Right renal pelvis (tissue), 4 donors: ENCODE results near the gene CDH26. TPM values are rescaled to one million over a fixed set of nuclear protein-coding genes. Genes with fewer than 3 reads are reported as not detected.
A peak's percentile ranks its signal among the peaks of the same experiment; 100 is the strongest.
"Not testable (repeated sequence)": the region's sequence is repeated elsewhere in the genome, so short reads cannot be mapped to it uniquely, and the experiment has no call there.

Experiments
- DNase-seq, 4 donors: peaks; one replicate each; pipeline ENCODE4 v3.0.0-alpha.2; 2013; ENCODE audit warnings: low read depth in 4 of 4, low spot score in 3 of 4, missing footprints in 1 of 4
- polyA plus RNA-seq, 4 donors: library from polyadenylated mRNA; unstranded; fragments of 120-200 nt; gene quantifications; one replicate each; pipeline ENCODE4 v1.2.1, GENCODE V29; 2013; ENCODE audit not compliant: insufficient read length in 4 of 4

The CDH26 gene
- polyA plus RNA-seq, 4 donors: 0.31 to 1.2 (median 0.76) TPM

DNA sequence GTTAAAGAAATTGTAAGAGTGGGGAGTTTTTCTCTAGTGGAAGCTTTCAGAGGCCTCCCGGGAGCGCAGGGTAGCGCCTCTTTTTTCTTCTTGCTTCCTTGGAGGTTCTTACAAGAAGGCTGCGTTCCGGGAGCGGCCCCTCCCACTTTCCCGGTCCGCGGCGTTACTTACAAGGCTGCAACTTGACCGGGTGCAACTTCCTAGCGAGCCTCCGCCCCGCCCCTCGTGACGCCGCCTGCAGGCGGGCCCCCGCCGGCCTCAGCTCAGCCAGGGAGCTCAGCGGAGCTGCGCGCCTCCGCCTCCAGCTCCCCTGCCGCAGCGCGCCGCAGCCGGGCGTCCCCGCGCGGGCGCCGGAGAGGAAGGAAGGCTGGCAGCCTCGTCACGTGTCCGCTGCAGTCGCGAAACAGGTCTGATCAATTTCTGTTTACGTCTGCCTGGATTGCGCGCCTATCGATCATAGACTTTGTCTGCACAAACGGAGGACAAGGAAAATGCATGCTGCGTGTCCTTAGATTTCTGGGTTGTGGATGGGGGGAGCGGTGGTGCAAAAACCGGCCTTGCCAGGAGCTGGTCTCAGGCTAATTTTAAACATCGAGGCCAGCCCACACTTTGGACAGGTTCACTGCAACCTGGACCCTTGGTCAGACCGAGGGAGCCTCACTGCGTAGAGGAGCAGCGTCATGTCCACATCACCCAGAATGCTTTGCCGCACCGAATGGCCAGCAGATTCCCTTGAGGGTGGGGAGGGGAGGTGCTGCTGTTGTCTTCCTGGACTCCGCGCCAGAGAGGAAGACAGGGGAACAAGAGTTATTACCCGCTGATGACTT is 17.9 kb upstream of the CDH26 start, which contains the start of the genes FAM217B and PPP1R3D:
Gene FAM217B, plus strand, starts transcription at position 261 of the 827 bp plus-strand sequence. CDS start 3,555 bp downstream, outside the sequence.
Gene PPP1R3D, minus strand, starts transcription at position 177 of the 827 bp plus-strand sequence. CDS start 374 bp downstream, outside the sequence.
- peak; percentile 92 to 95 (median 92) for DNase-seq

DNA sequence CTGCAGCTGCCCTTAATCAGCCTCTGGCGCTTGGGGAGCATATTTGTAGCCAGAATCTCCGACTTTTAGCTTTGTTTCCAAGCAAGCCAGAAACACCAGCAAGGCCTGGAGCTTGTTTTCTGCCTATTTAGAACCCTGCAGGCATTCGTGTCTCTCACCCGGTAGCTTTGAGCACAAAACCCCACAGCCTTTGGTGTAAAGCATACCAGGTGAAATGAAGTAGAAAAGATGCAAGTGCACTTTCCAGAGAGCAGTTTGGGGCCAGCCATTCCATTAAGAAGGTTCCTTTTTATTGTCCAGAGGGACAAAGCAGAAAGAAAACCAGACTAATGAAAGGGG is 17.3 kb upstream of the CDH26 start:
- no peak for DNase-seq

- no peak for DNase-seq
Measured at GRCh38 chr20:59942245-59942644, 16.0 kb upstream of the CDH26 start.

DNA sequence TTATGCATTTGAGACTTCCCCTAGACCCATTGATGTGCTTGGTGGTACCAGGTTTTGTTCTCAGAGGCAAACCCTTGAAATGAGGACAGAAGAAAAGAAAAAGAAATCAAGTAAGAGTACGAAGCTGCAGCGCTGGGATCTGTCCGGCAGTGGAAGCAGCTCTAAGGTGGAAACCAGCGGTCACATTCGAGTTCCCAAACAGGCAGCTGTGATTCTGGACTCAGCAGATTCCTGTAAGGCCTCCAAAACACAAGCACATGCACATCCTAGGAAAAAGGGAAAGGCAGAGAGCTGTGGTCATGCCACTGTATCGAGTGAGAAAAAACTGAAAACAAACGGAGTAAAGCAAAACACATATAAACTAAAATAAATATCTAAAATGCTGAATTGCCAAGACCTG is 13.5 kb upstream of the CDH26 start:
- no peak for DNase-seq

GRCh38 chr20:59945175-59945574 is 13.0 kb upstream of the CDH26 start:
- no peak for DNase-seq

GRCh38 chr20:59945731-59946130 is 12.5 kb upstream of the CDH26 start:
- DNase-seq: no peak

DNA sequence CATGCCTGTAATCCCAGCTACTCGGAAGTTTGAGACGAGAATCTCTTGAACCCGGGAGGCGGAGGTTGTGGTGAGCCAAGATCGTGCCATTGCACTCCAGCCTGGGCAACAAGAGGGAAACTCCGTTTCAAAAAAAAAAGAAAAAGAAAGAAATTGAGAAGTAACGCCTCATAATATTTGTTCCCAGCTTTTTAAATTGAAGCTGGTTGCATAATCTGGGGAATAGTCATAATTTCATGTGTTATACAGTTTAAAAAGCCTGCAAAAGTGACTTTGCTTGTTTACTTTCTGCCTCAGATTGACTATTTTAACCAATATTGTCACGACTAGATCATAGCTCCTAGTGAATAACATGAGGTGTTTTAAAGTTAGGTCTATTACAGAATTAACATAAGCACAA is 10.8 kb upstream of the CDH26 start:
- DNase-seq: no peak

DNA sequence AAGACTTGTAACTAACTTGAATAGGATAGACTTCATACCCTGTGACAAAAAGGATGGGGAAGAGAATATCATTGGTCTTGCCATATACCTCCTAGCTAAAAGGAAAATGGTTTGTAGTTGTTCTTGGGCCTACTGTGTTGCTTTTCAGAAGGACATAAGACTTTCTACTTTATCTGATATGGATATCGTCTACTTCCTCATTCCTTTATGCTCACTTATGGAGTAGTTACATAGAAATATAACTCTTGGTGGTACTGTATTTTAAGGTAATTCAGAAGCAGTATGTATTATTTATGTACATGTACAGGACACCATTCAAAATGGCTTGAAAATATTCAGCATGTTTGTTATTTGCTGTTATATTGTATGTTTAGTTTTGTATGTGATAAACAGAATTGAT is 10.0 kb upstream of the CDH26 start:
- DNase-seq: no peak

- DNase-seq: peak in 3 of 4 donors; percentile 31 to 58 (median 39)
Measured at GRCh38 chr20:59948828-59949720, 9.1 kb upstream of the CDH26 start.

DNA sequence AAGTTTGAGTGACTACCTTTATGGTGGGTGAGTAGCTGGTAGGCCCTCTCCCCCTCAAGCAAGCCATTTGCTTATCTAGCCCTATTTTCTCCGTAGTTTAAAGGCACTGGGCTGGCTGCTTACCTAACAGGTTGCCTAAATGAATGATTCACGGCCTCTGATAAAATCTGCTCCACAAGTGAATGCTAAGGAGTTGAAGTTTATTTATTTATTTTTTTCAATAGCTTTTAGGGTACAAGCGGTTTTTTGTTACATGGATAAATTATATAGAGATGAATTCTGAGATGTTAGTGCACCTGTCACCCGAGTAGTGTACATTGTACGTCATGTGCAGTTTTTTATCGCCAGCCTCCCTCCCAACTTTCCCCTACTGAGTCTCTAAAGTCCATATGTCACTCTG is 8.3 kb upstream of the CDH26 start:
- no peak for DNase-seq

DNA sequence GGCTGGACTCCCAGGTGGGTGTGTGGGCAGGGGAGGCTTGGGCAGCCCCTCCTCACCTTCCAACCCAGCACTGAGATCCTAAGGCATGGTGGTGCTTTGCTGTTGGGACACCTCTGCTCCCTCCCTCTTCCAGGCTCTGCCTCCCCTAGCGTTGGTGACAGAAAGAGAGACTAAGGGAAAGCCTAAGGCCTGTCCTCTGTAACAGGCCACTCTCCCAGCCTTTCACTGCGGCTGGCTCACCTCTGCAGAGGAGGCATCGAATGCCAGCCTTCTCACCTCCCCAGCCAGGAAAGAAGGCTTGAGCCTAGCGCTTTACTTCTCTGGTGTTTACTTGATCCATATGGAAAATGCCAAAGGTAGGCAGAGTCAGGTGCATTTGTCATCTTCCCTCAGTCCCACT is 3.5 kb upstream of the CDH26 start:
- no peak for DNase-seq

DNA sequence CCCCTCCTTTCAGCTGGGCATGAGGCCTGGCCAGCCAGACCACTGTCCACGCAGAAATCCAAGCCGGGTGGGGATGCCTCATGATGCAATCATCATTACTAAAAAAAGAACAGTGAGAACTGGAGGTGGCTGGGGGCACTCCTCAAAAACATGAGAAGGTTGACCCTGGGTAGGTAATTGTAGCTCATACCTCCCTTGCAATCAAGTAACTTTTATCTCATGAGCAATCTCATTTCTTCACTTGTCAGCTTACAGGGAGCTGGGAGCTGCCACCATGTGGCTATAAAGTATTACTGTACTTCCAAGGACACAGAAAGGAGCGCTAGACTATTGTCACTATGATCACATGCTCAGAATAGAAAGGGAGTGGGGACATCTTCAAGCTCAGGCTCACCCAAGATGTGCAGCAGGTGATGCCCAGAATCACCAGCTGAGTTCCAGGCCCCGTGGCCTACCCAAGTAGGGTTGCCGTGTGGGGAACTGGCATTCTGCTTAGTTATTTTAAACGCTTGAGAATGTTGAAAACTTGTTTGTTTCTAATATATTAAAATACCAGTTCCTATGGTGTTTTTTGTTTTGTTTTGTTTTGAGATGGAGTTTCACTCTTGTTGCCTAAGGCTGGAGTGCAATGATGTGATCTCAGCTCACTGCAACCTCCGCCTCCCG is 3.0 kb upstream of the CDH26 start:
- no peak for DNase-seq

GRCh38 chr20:59957568-59957967 is 655 bp upstream of the CDH26 start:
- DNase-seq: not testable (repeated sequence)

GRCh38 chr20:59958626-59959025 is 403 bp downstream of the CDH26 start:
- DNase-seq: no peak

DNA sequence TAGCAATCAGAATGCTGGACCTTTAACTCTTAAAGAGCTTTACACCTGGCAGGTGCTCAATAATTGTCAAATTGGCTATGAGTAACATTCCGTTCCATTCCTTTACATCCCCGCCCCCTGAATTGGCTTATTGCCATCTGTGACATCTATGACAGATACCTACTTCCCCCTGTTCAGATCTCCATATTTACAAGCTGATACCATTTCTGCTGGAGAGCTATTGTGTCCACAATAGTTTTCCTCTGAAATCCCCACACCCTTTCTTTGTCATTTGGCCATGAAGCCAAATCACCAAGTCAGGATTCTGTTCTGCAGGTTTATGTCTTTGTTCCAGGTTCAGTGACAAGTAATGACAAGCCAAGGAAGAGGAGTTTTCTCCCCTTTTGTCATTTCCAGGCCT is 3.2 kb downstream of the CDH26 start:
- DNase-seq: no peak

GRCh38 chr20:59962155-59962554 is 3.9 kb downstream of the CDH26 start:
- DNase-seq: no peak

DNA sequence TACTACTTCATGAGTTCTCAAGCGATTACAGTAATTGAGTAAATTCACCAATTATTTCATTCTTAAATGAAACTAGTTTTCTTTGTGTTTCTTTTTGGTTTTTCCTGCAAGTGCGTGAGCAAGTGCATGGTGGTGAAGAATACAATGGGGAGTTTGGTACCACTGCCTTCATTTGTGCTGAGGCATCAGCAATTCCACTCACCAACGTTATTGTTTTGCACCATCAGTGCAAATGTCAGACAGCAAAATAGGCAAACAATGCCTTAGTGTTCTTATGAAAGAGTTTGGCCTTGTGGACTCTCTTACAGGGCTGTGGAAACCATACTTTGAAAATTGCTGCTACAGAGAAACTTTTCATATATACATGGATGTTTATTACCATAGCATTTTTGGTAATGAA is 8.2 kb downstream of the CDH26 start:
- no peak for DNase-seq

DNA sequence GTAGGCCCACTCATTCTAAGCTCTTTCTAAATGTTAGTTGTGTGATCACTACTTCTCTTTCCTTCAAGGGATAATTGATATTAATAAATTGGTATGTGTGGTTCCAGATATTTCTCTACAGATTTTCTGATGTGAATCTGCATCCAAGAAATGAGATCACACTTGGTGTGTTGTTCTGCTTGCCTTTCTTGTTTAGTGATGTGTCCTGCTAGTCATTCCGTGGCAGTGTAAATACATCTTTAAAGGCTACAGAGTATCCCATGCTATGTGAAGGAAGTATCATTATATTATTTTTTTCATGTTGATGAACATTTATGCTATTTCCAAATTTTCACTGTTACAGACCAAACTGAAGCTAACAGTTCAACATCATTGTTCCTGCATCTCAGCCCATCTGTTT is 13.2 kb downstream of the CDH26 start:
- no peak for DNase-seq

DNA sequence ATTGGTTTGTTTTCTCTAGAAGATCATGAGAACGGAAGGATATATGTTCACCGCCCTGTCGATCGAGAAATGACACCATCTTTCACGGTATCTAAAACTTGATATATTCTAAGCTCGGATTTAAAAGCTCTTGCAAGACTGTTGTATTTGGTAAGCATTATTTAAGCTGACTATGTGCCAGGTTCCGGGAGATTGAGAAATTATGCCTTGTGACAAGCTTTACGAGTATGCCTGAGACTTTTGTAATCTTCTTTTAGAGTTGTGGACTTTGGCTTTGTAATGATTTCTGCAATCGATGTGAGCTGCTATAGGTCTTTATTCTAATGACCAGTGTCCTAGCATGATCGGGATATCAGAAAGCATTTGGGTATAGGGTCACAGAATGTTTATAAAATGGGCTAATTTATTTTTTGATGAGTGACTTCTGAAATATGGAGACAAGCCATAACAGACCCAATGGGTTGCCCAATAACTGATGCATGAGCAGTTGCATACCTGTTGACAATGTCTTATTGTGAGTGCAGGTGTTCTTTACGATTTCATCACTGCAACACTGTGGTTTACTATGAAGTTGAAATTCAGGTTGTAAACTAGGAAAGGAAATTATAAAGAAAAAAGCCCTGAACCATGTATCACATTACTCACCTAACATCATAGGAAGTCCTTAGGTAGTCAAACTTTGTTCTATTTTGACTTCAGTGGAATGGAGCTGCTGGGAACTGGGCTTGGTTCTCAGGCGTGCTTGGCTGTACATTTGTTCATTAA is 14.0 kb downstream of the CDH26 start:
- DNase-seq: no peak

DNA sequence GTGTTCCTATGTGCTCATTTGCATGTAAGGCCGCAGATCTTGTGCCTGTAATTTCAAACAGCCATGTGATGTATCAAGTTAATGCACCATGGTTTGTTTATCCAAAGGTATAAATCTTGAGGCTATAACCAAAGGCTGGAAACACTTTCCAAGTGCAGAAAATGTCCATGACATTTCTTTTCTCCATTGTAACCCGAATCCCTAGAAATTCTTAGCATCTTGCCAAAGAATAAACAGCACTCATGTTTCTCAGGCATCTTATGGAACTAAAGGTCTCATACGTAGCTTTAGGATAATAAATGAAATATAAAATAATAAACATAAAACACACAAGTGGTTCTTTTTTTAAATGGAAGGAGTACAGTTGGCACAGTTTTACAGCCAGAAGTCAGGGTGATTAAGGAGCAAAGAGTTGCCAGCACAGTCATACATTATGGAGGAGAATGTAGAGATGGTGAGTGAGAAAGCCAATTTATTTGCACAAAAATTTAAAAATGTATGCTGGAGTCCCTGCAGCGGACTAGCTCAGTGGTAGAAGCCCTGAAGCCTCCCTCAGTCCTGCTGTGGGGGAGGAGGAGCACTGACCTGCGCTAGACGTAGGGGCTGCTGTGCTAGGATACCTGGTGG is 18.0 kb downstream of the CDH26 start:
- DNase-seq: peak in 2 of 4 donors; percentile 28 to 39
